NB4 (cell line): Measurements from ENCODE around the gene RPS6KA5.

ENCODE experiments used
- CTCF ChIP-seq: IDR thresholded peaks from one replicate; pipeline ENCODE4 v1.5.1; 2012; ENCODE audit warnings: low read depth, low read length
- POLR2A ChIP-seq: IDR thresholded peaks from 2 replicates; pipeline ENCODE4 v1.6.1; 2011; ENCODE audit warnings: mild to moderate bottlenecking; ENCODE audit not compliant: insufficient read length; ENCODE audit errors: extremely low read depth

DNA sequence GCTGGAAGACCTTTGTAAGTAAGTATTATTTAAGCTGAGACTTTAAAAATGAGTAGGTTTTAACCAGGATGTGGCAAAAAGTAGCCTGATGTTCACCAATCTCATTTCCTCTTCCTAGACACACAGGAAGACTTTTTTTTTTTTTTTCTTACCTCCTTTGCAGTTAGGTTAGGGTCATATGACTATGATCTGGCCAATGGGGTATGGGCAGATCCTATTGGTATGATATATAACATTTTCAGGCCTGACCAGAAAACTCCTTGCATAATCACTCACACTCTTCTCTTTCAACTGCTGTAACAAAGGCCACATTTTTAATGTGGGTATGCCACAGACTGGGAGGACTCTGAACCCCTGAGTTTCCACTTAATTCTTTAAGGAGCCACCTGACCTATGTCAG is 2.7 kb upstream of the RPS6KA5 start:
- TF ChIP-seq CTCF, result no peak
- TF ChIP-seq POLR2A, result peak; percentile 81
